Measurements from ENCODE around the gene PRPF19. TPM values are rescaled to one million over a fixed set of nuclear protein-coding genes. Genes with fewer than 3 reads are reported as not detected.
A peak's percentile ranks its signal among the peaks of the same experiment; 100 is the strongest.

PRPF19 gene
- polyA plus RNA-seq, 2 of the 4 experiments (the other 2 are of a cell fraction), result 41.1 to 177 TPM

- no peaks in the 10 kb centered on the region for H3K9me3 ChIP-seq
- CTCF ChIA-PET, result interaction anchor here (0.9 to 12.3 kb wide), 8 partner anchors 12 to 315 kb away, joined by 3 to 79 read pairs (median 4); no protein-coding TSS in a partner anchor
- peaks cover 22% of the 10 kb centered on the region for H3K4me1 ChIP-seq
- peak overlapping the region; percentile 47 for H3K4me2 ChIP-seq
- POLR2A ChIA-PET, result no interaction called here
- no peak overlapping the region for H3K4me3 ChIP-seq
- DNase-seq (ENCODE audit: low read depth in 1 of 2, low spot score in 1 of 2) (peak in 1 of 2 experiments; percentile 17), FAIRE-seq (no peak), ATAC-seq (peak in 1 of 2 experiments; percentile 47; a peak in 3 of 6 replicates)
- peak overlapping the region; percentile 38 to 75; a peak in 4 of 6 replicates for H3K27ac ChIP-seq
- 82% methylated on average over 6 of the region's 6 CpGs for WGBS (ENCODE audit: missing lambda C conversion rate)
- TF ChIP-seq ESRRA (IDR thresholded peaks at IDR 0.05; ENCODE audit: borderline replicate concordance, low read length) (no peak), HOXA7 (CRISPR knock-in tag; IDR thresholded peaks at IDR 0.05) (no peak), RNF2 (IDR thresholded peaks at IDR 0.05; ENCODE audit: borderline replicate concordance, low read depth) (no peak), E2F6 (IDR thresholded peaks at IDR 0.05; ENCODE audit: borderline replicate concordance, low read depth) (no peak), CHD2 (IDR thresholded peaks at IDR 0.05; ENCODE audit: low read length, partially characterized antibody) (no peak), CEBPB (IDR thresholded peaks at IDR 0.05) (no peak), ATOH8 (CRISPR knock-in tag; IDR thresholded peaks at IDR 0.05; ENCODE audit: low read depth) (no peak), JUNB (IDR thresholded peaks at IDR 0.05) (no peak), RAD21 (conservative IDR thresholded peaks at IDR 0.05 in 1 of 2, IDR thresholded peaks at IDR 0.05 in 1 of 2) (no peak), HES2 (IDR thresholded peaks at IDR 0.05) (no peak), CHD4 (IDR thresholded peaks at IDR 0.05; ENCODE audit: borderline replicate concordance) (no peak), ZNF302 (CRISPR knock-in tag; IDR thresholded peaks at IDR 0.05) (no peak), FOXS1 (CRISPR knock-in tag; IDR thresholded peaks at IDR 0.05) (no peak), REST (IDR thresholded peaks at IDR 0.05) (no peak)
Observed at GRCh38 chr11:60872124-60872960, 34.0 kb downstream of the PRPF19 start.

GRCh38 chr11:60871378-60872061 lies 34.9 kb downstream of the PRPF19 start:
- Histone ChIP-seq H3K27ac (peak overlapping the region; percentile 38 to 75; a peak in 5 of 6 replicates), H3K4me1 (peaks cover 22% of the 10 kb centered on the region), H3K4me2 (peak overlapping the region; percentile 47; the same call in 2 of the 3 replicates), H3K9me3 (no peaks in the 10 kb centered on the region), H3K4me3 (no peak overlapping the region)
- FAIRE-seq, result no peak
- ChIA-PET CTCF (interaction anchor here (1.0 to 12.3 kb wide), 7 partner anchors 9 to 316 kb away, joined by 3 to 79 read pairs (median 4); no protein-coding TSS in a partner anchor), POLR2A (no interaction called here)
- peak; percentile 26 to 65; a peak in 4 of 6 replicates for ATAC-seq
- 80% methylated on average over 6 of the region's 7 CpGs for WGBS (ENCODE audit: missing lambda C conversion rate)
- DNase-seq (ENCODE audit: low read depth in 1 of 2, low spot score in 1 of 2), result no peak
- TF ChIP-seq BHLHE40 (IDR thresholded peaks at IDR 0.05; ENCODE audit: low read depth, low read length) (no peak), RAD21 (conservative IDR thresholded peaks at IDR 0.05 in 1 of 2, IDR thresholded peaks at IDR 0.05 in 1 of 2) (no peak), POLR2A (IDR thresholded peaks at IDR 0.05; ENCODE audit: low read length) (no peak), SMC3 (IDR thresholded peaks at IDR 0.05) (no peak), HES2 (IDR thresholded peaks at IDR 0.05) (no peak), MAZ (IDR thresholded peaks at IDR 0.05; ENCODE audit: borderline replicate concordance, low read depth, low read length) (no peak), RNF2 (IDR thresholded peaks at IDR 0.05; ENCODE audit: borderline replicate concordance, low read depth) (no peak), MYC (IDR thresholded peaks at IDR 0.05; ENCODE audit: borderline replicate concordance, low read length) (no peak), ELK1 (IDR thresholded peaks at IDR 0.05; ENCODE audit: low read depth, low read length) (no peak), RFX5 (IDR thresholded peaks at IDR 0.05) (no peak), CHD4 (IDR thresholded peaks at IDR 0.05; ENCODE audit: borderline replicate concordance) (no peak), ATOH8 (CRISPR knock-in tag; IDR thresholded peaks at IDR 0.05; ENCODE audit: low read depth) (no peak), CEBPB (IDR thresholded peaks at IDR 0.05) (no peak), CBX2 (IDR thresholded peaks at IDR 0.05; ENCODE audit: borderline replicate concordance, low read depth) (no peak), USF2 (IDR thresholded peaks at IDR 0.05) (no peak)

Data from A549 (cell line).